GM21529 (cell line): ENCODE results near the gene SLC16A10.
A peak's percentile ranks its signal among the peaks of the same experiment; 100 is the strongest.
"Not testable (repeated sequence)": the region's sequence is repeated elsewhere in the genome, so short reads cannot be mapped to it uniquely, and the experiment has no call there.

Experiments
- ATAC-seq: cut with Tn5 transposase; IDR thresholded peaks from one replicate; pipeline ENCODE4 v1.9.1; 2021; ENCODE audit not compliant: unreplicated experiment

The SLC16A10 gene

GRCh38 chr6:111131018-111131417 is 43.7 kb downstream of the SLC16A10 start:
- ATAC-seq = not testable (repeated sequence)

- not testable (repeated sequence) for ATAC-seq
These were observed 45.4 kb downstream of the SLC16A10 start for GRCh38 chr6:111132669-111133068.

- ATAC-seq = not testable (repeated sequence)
These were observed 47.0 kb downstream of the SLC16A10 start for GRCh38 chr6:111134236-111134869.

- ATAC-seq = not testable (repeated sequence)
These were observed 50.3 kb downstream of the SLC16A10 start for GRCh38 chr6:111137489-111138093.

- ATAC-seq = no peak
These were observed 60.1 kb downstream of the SLC16A10 start for GRCh38 chr6:111147440-111147839.

GRCh38 chr6:111148110-111148509 is 60.8 kb downstream of the SLC16A10 start:
- no peak for ATAC-seq

GRCh38 chr6:111150577-111150976 is 63.3 kb downstream of the SLC16A10 start:
- no peak for ATAC-seq

GRCh38 chr6:111154981-111155380 is 67.7 kb downstream of the SLC16A10 start:
- no peak for ATAC-seq

GRCh38 chr6:111157412-111157811 is 70.1 kb downstream of the SLC16A10 start:
- ATAC-seq = no peak

GRCh38 chr6:111159633-111160032 is 72.3 kb downstream of the SLC16A10 start:
- no peak for ATAC-seq

- ATAC-seq = no peak
These were observed 74.3 kb downstream of the SLC16A10 start for GRCh38 chr6:111161650-111162049.

DNA sequence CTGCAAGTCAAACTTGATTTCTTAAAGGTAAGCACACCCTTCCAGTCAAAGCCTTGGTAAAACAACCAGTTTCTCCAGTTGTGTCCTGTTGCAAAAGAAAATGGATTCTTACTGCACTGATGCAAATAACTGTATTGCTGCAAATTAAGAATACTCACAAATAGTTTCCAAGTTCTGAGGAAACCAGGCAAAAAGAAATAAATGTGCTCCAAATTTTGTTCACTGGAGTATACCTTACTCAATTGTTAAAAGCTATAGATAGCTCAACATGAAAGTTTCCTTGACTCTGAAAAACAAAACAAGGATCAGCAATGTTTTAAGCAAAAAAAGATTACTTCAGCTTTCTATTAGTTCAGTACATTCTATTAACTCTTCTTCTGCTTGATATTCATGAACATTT is 75.2 kb downstream of the SLC16A10 start:
- no peak for ATAC-seq

DNA sequence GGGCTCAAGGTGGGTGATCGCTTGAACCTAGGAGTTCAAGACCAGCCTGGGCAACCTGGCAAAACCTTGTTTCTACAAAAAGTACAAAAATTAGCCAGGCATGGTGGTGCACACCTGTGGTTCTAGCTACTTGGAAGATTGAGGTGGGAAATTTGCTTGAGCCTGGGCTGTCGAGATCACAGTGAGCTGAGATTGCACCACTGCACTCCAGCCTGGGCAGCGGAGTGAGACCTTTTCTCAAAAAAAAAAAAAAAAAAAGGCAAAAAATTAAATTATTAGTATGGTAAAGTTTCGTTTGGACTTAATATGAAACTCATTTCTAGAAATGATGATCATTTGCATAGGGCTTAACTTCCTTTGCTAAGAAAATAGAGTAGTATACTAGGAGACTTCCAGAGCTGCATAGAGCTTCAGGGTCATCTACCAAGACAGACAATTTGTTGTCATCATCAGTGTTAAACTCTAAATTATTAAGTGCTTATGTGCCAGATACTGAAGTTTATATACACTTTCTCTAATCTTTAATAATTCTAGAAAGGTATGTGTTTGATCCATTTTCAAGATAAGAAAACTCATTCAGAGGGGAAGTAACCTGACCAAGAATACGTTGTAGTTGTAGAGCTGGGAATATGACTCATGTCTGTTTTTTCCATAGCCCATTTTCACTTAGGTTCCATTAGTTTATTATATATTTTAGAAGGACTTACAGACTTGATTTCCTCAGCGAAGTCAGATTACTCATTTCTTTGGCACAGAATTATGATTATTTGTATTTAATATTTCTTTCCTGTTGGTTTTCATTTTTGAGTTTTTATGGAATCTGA is 84.5 kb downstream of the SLC16A10 start:
- peak; percentile 74 for ATAC-seq

DNA sequence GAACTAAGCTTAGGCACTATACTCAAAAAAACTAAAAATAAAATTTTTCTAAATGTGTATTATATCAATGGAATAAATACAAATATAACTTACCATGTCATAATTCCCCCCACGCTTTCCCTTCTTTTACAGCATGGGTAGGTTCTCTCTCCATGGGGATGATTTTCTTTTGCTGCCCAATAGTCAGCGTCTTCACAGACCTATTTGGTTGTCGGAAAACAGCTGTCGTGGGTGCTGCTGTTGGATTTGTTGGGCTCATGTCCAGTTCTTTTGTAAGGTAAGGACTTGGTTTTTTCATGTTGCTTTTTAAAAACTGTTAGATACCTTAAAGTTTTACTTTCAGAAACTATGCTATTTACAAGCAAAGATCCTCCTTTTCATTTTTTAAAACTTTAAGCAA is 85.3 kb downstream of the SLC16A10 start:
- ATAC-seq = no peak

DNA sequence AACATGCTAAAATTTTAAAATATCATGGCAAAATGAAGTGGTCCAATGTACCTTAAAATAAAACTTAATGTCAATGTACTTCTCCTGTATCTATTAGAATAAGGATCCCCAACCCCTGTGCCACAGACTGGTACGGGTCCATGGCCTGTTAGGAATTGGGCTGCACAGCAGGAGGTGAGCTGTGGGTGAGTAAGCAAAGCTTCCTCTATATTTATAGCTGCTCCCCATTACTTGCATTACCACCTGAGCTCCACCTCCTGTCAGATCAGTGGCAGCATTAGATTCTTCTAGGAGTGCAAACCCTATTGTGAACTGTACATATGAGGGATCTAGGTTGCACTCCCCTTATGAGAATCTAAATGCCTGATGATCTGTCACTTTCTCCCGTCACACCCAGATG is 86.0 kb downstream of the SLC16A10 start:
- ATAC-seq = no peak

DNA sequence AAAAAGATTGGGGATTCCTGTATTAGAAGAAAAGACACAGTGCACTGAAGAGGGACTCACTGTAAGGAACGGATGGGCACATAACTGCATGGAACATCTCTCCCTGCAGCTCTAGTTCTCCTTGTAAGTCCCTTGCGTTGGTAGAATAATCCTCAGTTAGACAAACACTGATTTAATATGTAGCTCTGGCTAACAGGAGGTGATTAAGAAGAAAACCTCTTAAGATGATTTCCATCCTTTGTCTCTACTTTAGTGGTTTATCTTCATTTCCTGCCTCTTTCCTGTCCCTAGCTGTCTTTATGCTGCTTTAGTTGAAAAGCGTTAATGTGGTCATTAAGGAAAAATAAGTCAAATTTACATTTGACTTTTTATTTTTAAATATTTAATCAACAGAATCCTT is 86.6 kb downstream of the SLC16A10 start:
- ATAC-seq = no peak

DNA sequence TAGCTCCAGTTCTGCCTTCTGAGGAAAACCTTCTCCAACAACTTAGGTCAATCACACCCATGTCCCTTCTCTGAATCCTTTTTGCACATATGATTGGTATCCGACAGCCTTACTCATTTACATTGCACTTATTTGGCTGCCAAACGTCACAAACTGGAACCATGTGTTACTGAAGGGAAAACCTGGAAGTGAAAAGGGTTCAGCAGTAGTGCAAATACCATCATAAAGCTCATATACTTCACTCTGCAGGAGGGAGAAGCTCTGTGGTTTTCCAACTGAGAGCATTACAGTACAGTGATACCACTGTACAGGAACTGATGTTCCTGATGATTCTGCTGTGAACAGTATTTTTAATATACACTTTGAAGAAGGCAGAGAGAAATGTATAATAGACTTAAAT is 87.8 kb downstream of the SLC16A10 start:
- ATAC-seq = no peak

DNA sequence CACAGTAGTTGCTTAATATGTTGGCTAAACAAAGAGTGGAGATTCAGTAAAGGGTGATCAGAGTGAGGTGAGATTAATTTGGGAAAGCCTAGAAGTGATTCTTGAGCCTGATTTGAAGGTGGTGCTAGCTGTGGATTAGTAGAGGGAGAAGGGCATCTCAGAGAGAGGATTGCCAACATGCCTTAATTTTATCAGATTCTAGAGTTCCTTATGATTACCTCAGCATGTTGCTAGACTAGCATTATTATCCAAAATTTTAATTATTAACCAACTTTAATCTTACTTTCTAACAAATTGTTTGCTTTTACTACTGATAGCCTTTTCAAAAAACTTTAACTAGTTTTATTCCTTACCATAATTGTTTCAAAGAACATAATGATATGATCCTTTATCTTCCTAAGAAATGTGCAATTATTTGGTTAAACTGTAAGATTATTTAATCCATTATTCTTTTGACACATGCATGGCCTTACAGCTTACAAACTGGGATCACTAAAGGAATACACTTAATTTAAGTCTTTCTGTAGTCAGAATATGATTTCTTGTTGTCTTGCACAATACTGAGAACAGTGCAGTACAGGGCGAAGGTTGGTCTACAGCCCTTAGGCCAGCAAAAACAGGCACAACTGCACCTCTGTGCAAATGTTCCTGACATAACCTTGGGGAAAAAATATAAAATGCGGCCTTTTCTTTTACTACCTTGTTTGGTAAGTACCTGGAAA is 88.9 kb downstream of the SLC16A10 start:
- no peak for ATAC-seq

GRCh38 chr6:111176760-111177099 is 89.4 kb downstream of the SLC16A10 start:
- no peak for ATAC-seq

DNA sequence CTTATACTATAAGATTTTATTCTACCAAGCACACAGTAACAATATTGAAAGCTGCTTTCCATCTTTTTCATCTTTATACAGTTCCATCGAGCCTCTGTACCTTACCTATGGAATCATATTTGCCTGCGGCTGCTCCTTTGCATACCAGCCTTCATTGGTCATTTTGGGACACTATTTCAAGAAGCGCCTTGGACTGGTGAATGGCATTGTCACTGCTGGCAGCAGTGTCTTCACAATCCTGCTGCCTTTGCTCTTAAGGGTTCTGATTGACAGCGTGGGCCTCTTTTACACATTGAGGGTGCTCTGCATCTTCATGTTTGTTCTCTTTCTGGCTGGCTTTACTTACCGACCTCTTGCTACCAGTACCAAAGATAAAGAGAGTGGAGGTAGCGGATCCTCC is 89.8 kb downstream of the SLC16A10 start:
- no peak for ATAC-seq

- peak; percentile 51 for ATAC-seq
These were observed 96.6 kb downstream of the SLC16A10 start for GRCh38 chr6:111183702-111184517.
